WTC11 (cell line): ENCODE data around the gene SNX30.

Experiments used
- ATF2 ChIP-seq: sonication (generic); formaldehyde crosslinking; IDR thresholded peaks from 2 replicates; pipeline ENCODE4 v1.8.1; 2022; ENCODE audit warnings: low read depth, missing genetic modification reagents, borderline replicate concordance
- CDX4 ChIP-seq: fragments of 250-450 bp; sonication (Bioruptor Pico); IDR thresholded peaks from 2 replicates; pipeline ENCODE4 v1.9.0; 2021; ENCODE audit warnings: moderate library complexity, mild to moderate bottlenecking, inconsistent platforms, borderline replicate concordance
- CTCF ChIP-seq: fragments of 200-600 bp; IDR thresholded peaks from 2 replicates; pipeline ENCODE4 v1.8.0; 2022; ENCODE audit warnings: antibody characterized with exemption
- IRF1 ChIP-seq: sonication (generic); formaldehyde crosslinking; IDR thresholded peaks from 2 replicates; pipeline ENCODE4 v1.8.0; 2023; ENCODE audit warnings: missing genetic modification reagents
- IRF2 ChIP-seq: sonication (generic); formaldehyde crosslinking; IDR thresholded peaks from 2 replicates; pipeline ENCODE4 v1.8.0; 2022; ENCODE audit warnings: low read depth, missing genetic modification reagents, borderline replicate concordance
- NR2C2 ChIP-seq: sonication (generic); formaldehyde crosslinking; IDR thresholded peaks from 2 replicates; pipeline ENCODE4 v1.8.0; 2022; ENCODE audit warnings: mild to moderate bottlenecking, missing genetic modification reagents
- PRDM15 ChIP-seq: sonication (generic); formaldehyde crosslinking; IDR thresholded peaks from 2 replicates; pipeline ENCODE4 v1.8.0; 2022; ENCODE audit warnings: missing genetic modification reagents
- PREB ChIP-seq: sonication (generic); formaldehyde crosslinking; IDR thresholded peaks from 2 replicates; pipeline ENCODE4 v1.8.1; 2022; ENCODE audit warnings: mild to moderate bottlenecking, missing genetic modification reagents, moderate library complexity, borderline replicate concordance
- USF2 ChIP-seq: sonication (generic); formaldehyde crosslinking; IDR thresholded peaks from 2 replicates; pipeline ENCODE4 v1.8.1; 2023; ENCODE audit warnings: mild to moderate bottlenecking, missing genetic modification reagents, moderate library complexity

- TF ChIP-seq CDX4 = no peak
- TF ChIP-seq IRF2 (CRISPR knock-in tag) = no peak
- no peak for TF ChIP-seq IRF1 (CRISPR knock-in tag)
- TF ChIP-seq CTCF = no peak
- TF ChIP-seq ATF2 (CRISPR knock-in tag) = no peak
- TF ChIP-seq PRDM15 = no peak
- no peak for TF ChIP-seq NR2C2
- no peak for TF ChIP-seq PREB
- TF ChIP-seq USF2 (CRISPR knock-in tag) = no peak
Measured at GRCh38 chr9:112794731-112795130, 44.2 kb downstream of the SNX30 start.
